HEK293 (cell line): ENCODE results near the gene SELENOM.

ENCODE experiments used
- CTCF ChIA-PET: fragments of 350-600 bp; formaldehyde crosslinking; extraction: SDS; loops from one replicate; lab custom pipeline; 2021; ENCODE audit warnings: antibody characterized with exemption; lab: Yijun Ruan, JAX
- POLR2A ChIA-PET: fragments of 300-600 bp; formaldehyde crosslinking; extraction: SDS; loops from one replicate; lab custom pipeline; 2020; ENCODE audit warnings: antibody characterized with exemption, inconsistent platforms; lab: Yijun Ruan, JAX
- H3K27ac ChIP-seq: fragments of 200-500 bp; sonication (Bioruptor generic); 2 replicates; pipeline ENCODE4 v1.5.1; 2014; ENCODE audit warnings: low read depth, low read length, control low read depth, inconsistent platforms; ENCODE audit errors: extremely low read depth
- H3K36me3 ChIP-seq, 2 experiments: fragments of 200-500 bp in 1 of 2; sonication (Bioruptor generic) in 1 of 2; 1 replicate in 1 of 2; 2 replicates in 1 of 2; pipeline ENCODE4 v1.5.1; 2014 to 2017; ENCODE audit warnings: inconsistent platforms in 2 of 2, low read length in 2 of 2; ENCODE audit not compliant: control insufficient read depth in 2 of 2, insufficient read depth in 1 of 2
- H3K4me1 ChIP-seq: fragments of 200-500 bp; sonication (Bioruptor generic); 2 replicates; pipeline ENCODE4 v1.5.1; 2014; ENCODE audit warnings: mild to moderate bottlenecking, low read length, inconsistent platforms; ENCODE audit not compliant: control insufficient read depth, insufficient read depth
- H3K4me3 ChIP-seq: 2 replicates; pipeline ENCODE4 v1.5.1; 2011; ENCODE audit warnings: low read depth, mild to moderate bottlenecking, control low read depth, low read length, moderate library complexity
- H3K9me3 ChIP-seq: fragments of 200-500 bp; sonication (Bioruptor generic); 2 replicates; pipeline ENCODE4 v1.5.1; 2014; ENCODE audit warnings: low read depth, low read length, inconsistent platforms; ENCODE audit not compliant: control insufficient read depth, insufficient read depth
- GLIS1 ChIP-seq: fragments of 450-650 bp; formaldehyde crosslinking; IDR thresholded peaks from 2 replicates; pipeline ENCODE4 v1.5.1; 2016; ENCODE audit warnings: missing biosample characterization, missing genetic modification characterization
- PRDM10 ChIP-seq: fragments of 450-650 bp; formaldehyde crosslinking; IDR thresholded peaks from 2 replicates; pipeline ENCODE4 v1.5.1; 2016; ENCODE audit warnings: missing biosample characterization, missing genetic modification characterization
- TRIM28 ChIP-seq: IDR thresholded peaks from 2 replicates; pipeline ENCODE4 v1.6.1; 2011; ENCODE audit warnings: low read length, control low read depth, borderline replicate concordance
- ZFP69B ChIP-seq: fragments of 450-650 bp; formaldehyde crosslinking; IDR thresholded peaks from 2 replicates; pipeline ENCODE4 v1.5.1; 2016; ENCODE audit warnings: missing biosample characterization, missing genetic modification characterization
- ZNF202 ChIP-seq: fragments of 450-650 bp; formaldehyde crosslinking; IDR thresholded peaks from 2 replicates; pipeline ENCODE4 v1.5.1; 2016; ENCODE audit warnings: missing biosample characterization, missing genetic modification characterization, borderline replicate concordance
- ZNF335 ChIP-seq: fragments of 450-650 bp; formaldehyde crosslinking; conservative IDR thresholded peaks from 2 replicates; pipeline ENCODE4 v1.5.1; 2016; ENCODE audit warnings: missing biosample characterization, missing genetic modification characterization
- ZNF596 ChIP-seq: fragments of 450-650 bp; IDR thresholded peaks from 2 replicates; pipeline ENCODE4 v1.5.0; 2018; ENCODE audit warnings: missing biosample characterization, mild to moderate bottlenecking, missing genetic modification characterization, moderate library complexity
- ZNF677 ChIP-seq: fragments of 450-650 bp; IDR thresholded peaks from 2 replicates; pipeline ENCODE4 v1.5.0; 2018; ENCODE audit warnings: missing biosample characterization, mild to moderate bottlenecking, missing genetic modification characterization, moderate library complexity
- ZNF692 ChIP-seq: fragments of 450-650 bp; formaldehyde crosslinking; IDR thresholded peaks from 2 replicates; pipeline ENCODE4 v1.5.1; 2016; ENCODE audit warnings: missing biosample characterization, missing genetic modification characterization

Gene SELENOM

GRCh38 chr22:31068970-31069369 lies 38.4 kb downstream of the SELENOM start:
- TF ChIP-seq PRDM10 (0 out of 2 replicates have a peak, but pooled peaks have one; percentile 13), ZNF596 (tag by site-specific recombination) (no peak), ZNF202 (no peak)
- no peaks in the 10 kb centered on the region for H3K36me3 ChIP-seq
- H3K27ac ChIP-seq: no peak overlapping the region
- H3K4me1 ChIP-seq: no peaks in the 10 kb centered on the region
- no peak overlapping the region for H3K4me3 ChIP-seq
- CTCF ChIA-PET: no interaction called here
- POLR2A ChIA-PET: no interaction called here
- no peaks in the 10 kb centered on the region for H3K9me3 ChIP-seq

GRCh38 chr22:31064369-31064768 lies 43.0 kb downstream of the SELENOM start:
- Histone ChIP-seq H3K9me3 (no peaks in the 10 kb centered on the region), H3K36me3 (no peaks in the 10 kb centered on the region), H3K4me3 (no peak overlapping the region; the same call in 1 of the 2 replicates), H3K4me1 (no peaks in the 10 kb centered on the region), H3K27ac (no peak overlapping the region)
- POLR2A ChIA-PET: interaction anchor here (1.2 to 2.6 kb wide), 3 partner anchors 9 to 95 kb away, joined by 4 to 8 read pairs (median 7); partner anchors contain the start of genes MORC2, SMTN and TUG1
- CTCF ChIA-PET: interaction anchor here (0.6 to 3.2 kb wide), 7 partner anchors 9 to 248 kb away, joined by 3 to 14 read pairs (median 5); partner anchors contain the start of gene SELENOM
- 0 out of 2 replicates have a peak, but pooled peaks have one; percentile 2 for TF ChIP-seq PRDM10
- no peak for TF ChIP-seq TRIM28
- TF ChIP-seq ZNF335: peak; percentile 18; the same call in 1 of the 2 replicates

- no peaks in the 10 kb centered on the region for H3K9me3 ChIP-seq
- no peak overlapping the region for H3K27ac ChIP-seq
- TF ChIP-seq ZNF692: peak; percentile 72
- TF ChIP-seq GLIS1 (tag by site-specific recombination): peak; percentile 59
- TF ChIP-seq ZFP69B: peak; percentile 43; the same call in 1 of the 2 replicates
- TF ChIP-seq ZNF677: no peak
- POLR2A ChIA-PET: interaction anchor here (0.7 to 2.6 kb wide), 4 partner anchors 18 to 94 kb away, joined by 3 to 11 read pairs (median 8); partner anchors contain the start of genes MORC2, SMTN and TUG1
- H3K4me1 ChIP-seq: no peaks in the 10 kb centered on the region
- CTCF ChIA-PET: interaction anchor here (0.7 to 3.2 kb wide), 5 partner anchors 7 to 114 kb away, joined by 3 to 14 read pairs (median 5); partner anchors contain the start of gene SELENOM
- H3K36me3 ChIP-seq: no peaks in the 10 kb centered on the region
- no peak overlapping the region for H3K4me3 ChIP-seq
These were observed 44.7 kb downstream of the SELENOM start for GRCh38 chr22:31062566-31063230.
